GM23338 (cell line): Measurements from ENCODE around the gene COL9A3. TPM values are rescaled to one million over a fixed set of nuclear protein-coding genes. Genes with fewer than 3 reads are reported as not detected.

Experiments
- ATAC-seq: fragments of 200-7000 bp; cut with Tn5 transposase; 3 replicates; pipeline ENCODE4 v1.9.1; 2020
- DNase-seq: peaks from one replicate; pipeline ENCODE4 v3.0.0-alpha.2; 2015; ENCODE audit warnings: low spot score
- H2AFZ ChIP-seq: fragments of 200-600 bp; sonication (generic); 2 replicates; pipeline ENCODE4 v1.8.0; 2016; ENCODE audit warnings: antibody characterized with exemption, mild to moderate bottlenecking, moderate library complexity
- H3F3A ChIP-seq: fragments of 200-600 bp; sonication (generic); replicated peaks from 2 replicates; pipeline ENCODE4 v1.8.0; 2017; ENCODE audit warnings: antibody characterized with exemption, mixed run types, low read depth
- H3K27ac ChIP-seq: fragments of 200-600 bp; sonication (generic); 2 replicates; pipeline ENCODE4 v1.6.1; 2016; ENCODE audit warnings: low read depth
- H3K27me3 ChIP-seq: fragments of 200-600 bp; sonication (generic); 2 replicates; pipeline ENCODE4 v1.8.0; 2016; ENCODE audit warnings: mild to moderate bottlenecking, mixed run types, moderate library complexity; ENCODE audit not compliant: insufficient read depth
- H3K36me3 ChIP-seq: fragments of 200-600 bp; sonication (generic); 2 replicates; pipeline ENCODE4 v1.8.0; 2016; ENCODE audit warnings: mild to moderate bottlenecking; ENCODE audit not compliant: insufficient read depth
- H3K4me1 ChIP-seq: fragments of 200-600 bp; sonication (generic); 2 replicates; pipeline ENCODE4 v1.8.0; 2016; ENCODE audit warnings: mild to moderate bottlenecking, moderate library complexity; ENCODE audit not compliant: insufficient read depth
- H3K4me2 ChIP-seq: fragments of 200-600 bp; sonication (generic); 2 replicates; pipeline ENCODE4 v1.7.1; 2017; ENCODE audit warnings: mixed run types
- H3K4me3 ChIP-seq: fragments of 200-600 bp; sonication (generic); 2 replicates; pipeline ENCODE4 v1.6.1; 2016; ENCODE audit warnings: mixed run types
- H3K79me2 ChIP-seq: fragments of 200-600 bp; sonication (generic); replicated peaks from 2 replicates; pipeline ENCODE4 v1.8.0; 2017; ENCODE audit warnings: mild to moderate bottlenecking; ENCODE audit not compliant: insufficient read depth
- H3K9me2 ChIP-seq: fragments of 200-600 bp; sonication (generic); 2 replicates; pipeline ENCODE4 v1.8.0; 2017; ENCODE audit not compliant: insufficient read depth
- H4K20me1 ChIP-seq: fragments of 200-600 bp; sonication (generic); replicated peaks from 2 replicates; pipeline ENCODE4 v1.8.0; 2017; ENCODE audit warnings: mild to moderate bottlenecking; ENCODE audit not compliant: insufficient read depth
- H3K27ac Mint-ChIP-seq: 2 replicates; pipeline ENCODE4 v1.8.0; 2020; ENCODE audit warnings: inconsistent platforms, mild to moderate bottlenecking, moderate library complexity, mixed read lengths
- H3K27me3 Mint-ChIP-seq: 3 replicates; pipeline ENCODE4 v1.8.0; 2022; ENCODE audit warnings: low read depth, mild to moderate bottlenecking, moderate library complexity, mixed read lengths, inconsistent platforms; ENCODE audit not compliant: insufficient read depth, poor library complexity
- H3K36me3 Mint-ChIP-seq: 3 replicates; pipeline ENCODE4 v1.8.0; 2021; ENCODE audit warnings: low read depth, mild to moderate bottlenecking, inconsistent platforms, moderate library complexity, mixed read lengths
- H3K4me1 Mint-ChIP-seq: 3 replicates; pipeline ENCODE4 v1.8.0; 2020; ENCODE audit warnings: mild to moderate bottlenecking, inconsistent platforms, mixed read lengths
- H3K4me3 Mint-ChIP-seq: 3 replicates; pipeline ENCODE4 v1.8.0; 2021; ENCODE audit warnings: moderate library complexity, mild to moderate bottlenecking, inconsistent platforms, mixed read lengths
- H3K9me3 Mint-ChIP-seq: 3 replicates; pipeline ENCODE4 v1.8.0; 2020; ENCODE audit warnings: moderate library complexity, mild to moderate bottlenecking, inconsistent platforms, mixed read lengths
- CREB1 ChIP-seq: fragments of 250-450 bp; sonication (Bioruptor Pico); IDR thresholded peaks from 2 replicates; pipeline ENCODE4 v1.5.0; 2020; ENCODE audit warnings: low read depth, mild to moderate bottlenecking, moderate library complexity
- CTCF ChIP-seq, 2 experiments: fragments of 200-600 bp in 1 of 2; sonication (generic) in 1 of 2; conservative IDR thresholded peaks; 2 replicates each; pipeline versions ENCODE4 v1.5.1 to v1.6.1; 2016 to 2017; ENCODE audit warnings: antibody characterized with exemption in 2 of 2, low read depth in 2 of 2, mild to moderate bottlenecking in 2 of 2, moderate library complexity in 1 of 2
- ETS1 ChIP-seq: IDR thresholded peaks from 2 replicates; pipeline ENCODE4 v1.6.1; 2016; ENCODE audit warnings: antibody characterized with exemption
- EZH2 ChIP-seq: fragments of 200-600 bp; sonication (generic); IDR thresholded peaks from one replicate; pipeline ENCODE4 v1.8.0; 2017; ENCODE audit warnings: antibody characterized with exemption, mild to moderate bottlenecking, low read depth; ENCODE audit not compliant: unreplicated experiment
- EZH2phosphoT487 ChIP-seq: fragments of 200-600 bp; sonication (generic); IDR thresholded peaks from one replicate; pipeline ENCODE4 v1.8.1; 2018; ENCODE audit warnings: antibody characterized with exemption; ENCODE audit not compliant: unreplicated experiment
- JUNB ChIP-seq: IDR thresholded peaks from one replicate; pipeline ENCODE4 v1.6.1; 2016; ENCODE audit warnings: antibody characterized with exemption; ENCODE audit not compliant: unreplicated experiment
- NANOG ChIP-seq: IDR thresholded peaks from 2 replicates; pipeline ENCODE4 v1.6.1; 2016; ENCODE audit warnings: antibody characterized with exemption, borderline replicate concordance
- POLR2AphosphoS5 ChIP-seq: IDR thresholded peaks from 2 replicates; pipeline ENCODE4 v1.6.1; 2016; ENCODE audit warnings: antibody characterized with exemption, low read depth
- REST ChIP-seq: IDR thresholded peaks from one replicate; pipeline ENCODE4 v1.6.1; 2018; ENCODE audit warnings: antibody characterized with exemption; ENCODE audit not compliant: unreplicated experiment
- STAT1 ChIP-seq: IDR thresholded peaks from one replicate; pipeline ENCODE4 v1.6.1; 2016; ENCODE audit warnings: antibody characterized with exemption; ENCODE audit not compliant: unreplicated experiment
- ZNF114 ChIP-seq: fragments of 250-450 bp; sonication (Bioruptor Pico); IDR thresholded peaks from 2 replicates; pipeline ENCODE4 v1.5.0; 2020; ENCODE audit warnings: mild to moderate bottlenecking, moderate library complexity
- ZNF331 ChIP-seq: fragments of 250-450 bp; sonication (Bioruptor Pico); IDR thresholded peaks from 2 replicates; pipeline ENCODE4 v1.5.0; 2020; ENCODE audit warnings: low read depth, mild to moderate bottlenecking, moderate library complexity
- ZNF462 ChIP-seq: fragments of 250-450 bp; sonication (Bioruptor Pico); IDR thresholded peaks from 2 replicates; pipeline ENCODE4 v1.5.0; 2020; ENCODE audit warnings: mild to moderate bottlenecking, moderate library complexity
- polyA plus RNA-seq: library from polyadenylated mRNA; unstranded; fragments of >200 nt; fragmentation: Nextera tagmentation; extraction: Ambion mirVana; gene quantifications from 2 replicates; pipeline ENCODE4 v1.2.1, GENCODE V29; 2016
- total RNA-seq: library from RNA; depleted of rRNA; stranded (reverse); fragments of >200 nt; shearing (Covaris generic); gene quantifications from 2 replicates; pipeline ENCODE4 v1.2.3, GENCODE V29; 2014

Gene COL9A3
- total and polyA plus RNA-seq, 2 experiments from 2014 or later = 74.9 to 113 TPM

- H3K36me3 ChIP-seq = no peaks in the 10 kb centered on the region
- H3K4me2 ChIP-seq = no peak overlapping the region
- no peak overlapping the region for H2AFZ ChIP-seq
- no peaks in the 10 kb centered on the region for H4K20me1 ChIP-seq
- no peaks in the 10 kb centered on the region for H3F3A ChIP-seq
- no peaks in the 10 kb centered on the region for H3K9me2 ChIP-seq
- no peaks in the 10 kb centered on the region for H3K27me3 ChIP-seq
- H3K4me1 ChIP-seq = no peaks in the 10 kb centered on the region; the same call in 1 of the 2 replicates
- TF ChIP-seq NANOG = no peak
- TF ChIP-seq ZNF331 (CRISPR knock-in tag) = no peak
- no peak for TF ChIP-seq STAT1
- no peak for TF ChIP-seq ETS1
- no peak for TF ChIP-seq POLR2AphosphoS5
- TF ChIP-seq CREB1 (CRISPR knock-in tag) = no peak
- no peak for TF ChIP-seq JUNB
- no peak for TF ChIP-seq EZH2phosphoT487
- no peak for TF ChIP-seq EZH2
- TF ChIP-seq CTCF (conservative IDR thresholded peaks at IDR 0.05; ENCODE audit: low read depth in 2 of 2) = no peak
- TF ChIP-seq ZNF114 (CRISPR knock-in tag) = no peak
- TF ChIP-seq REST = no peak
- no peak for TF ChIP-seq ZNF462 (CRISPR knock-in tag)
- peaks cover 5% of the 10 kb centered on the region for H3K27me3 Mint-ChIP-seq
- no peak overlapping the region for H3K4me3 Mint-ChIP-seq
- H3K9me3 Mint-ChIP-seq = no peaks in the 10 kb centered on the region
- ATAC-seq (no peak), DNase-seq (no peak)
- no peak overlapping the region for H3K27ac ChIP-seq
- H3K4me1 Mint-ChIP-seq = peaks cover 20% of the 10 kb centered on the region
- no peaks in the 10 kb centered on the region for H3K36me3 Mint-ChIP-seq
- H3K27ac Mint-ChIP-seq = no peak overlapping the region
- no peaks in the 10 kb centered on the region for H3K79me2 ChIP-seq
- no peak overlapping the region for H3K4me3 ChIP-seq
These were observed 41.6 kb upstream of the COL9A3 start for GRCh38 chr20:62775206-62775605.
